ENCODE data around the gene WDR11.

GRCh38 chr10:120926611-120927010, 75.4 kb downstream of the WDR11 start:
- TF ChIP-seq POLR2A (IDR thresholded peaks at IDR 0.05; ENCODE audit: low read depth, low read length) (no peak), PAX5 (IDR thresholded peaks at IDR 0.05; ENCODE audit: insufficient read depth, low read length, severe bottlenecking) (no peak), TAF1 (IDR thresholded peaks at IDR 0.05; ENCODE audit: low read depth, low read length) (no peak)
